Naive thymus-derived CD4-positive, alpha-beta T cell (primary cell): ENCODE results near the gene ZBTB46. TPM values are rescaled to one million over a fixed set of nuclear protein-coding genes. Genes with fewer than 3 reads are reported as not detected.
A peak's percentile ranks its signal among the peaks of the same experiment; 100 is the strongest.

Experiments used
- ATAC-seq: fragments of 150-1000 bp; cut with Tn5 transposase; 2 replicates; pipeline ENCODE4 v1.10.0; 2021; ENCODE audit warnings: mild to moderate bottlenecking, moderate library complexity
- CTCF ChIA-PET: fragments of 350-600 bp; sonication (Branson Sonifier 250); formaldehyde crosslinking; loops from one replicate; lab custom pipeline; 2021; ENCODE audit warnings: antibody characterized with exemption; lab: Charles Lee
- POLR2A ChIA-PET: fragments of 350-600 bp; sonication (Branson Sonifier 250); formaldehyde crosslinking; loops from one replicate; lab custom pipeline; 2021; ENCODE audit warnings: antibody characterized with exemption, inconsistent platforms; lab: Charles Lee
- DNase-seq, 9 donors: peaks; one replicate each; pipeline versions ENCODE4 v3.0.0 to v3.0.0-alpha.2; 2020 to 2022; ENCODE audit warnings: mixed read lengths in 1 of 9
- H3K27ac ChIP-seq: one replicate; pipeline ENCODE4 v1.7.0; 2013; ENCODE audit warnings: mild to moderate bottlenecking, low read depth, low read length, moderate library complexity
- H3K27me3 ChIP-seq, 2 donors: one replicate each; pipeline ENCODE4 v1.7.0; 2013; ENCODE audit warnings: low read length in 2 of 2, mild to moderate bottlenecking in 2 of 2, moderate library complexity in 2 of 2; ENCODE audit not compliant: control insufficient read depth in 2 of 2, insufficient read depth in 2 of 2
- H3K36me3 ChIP-seq, 3 experiments: 1 replicate in 2 of 3; 2 replicates in 1 of 3; pipeline ENCODE4 v1.7.0; 2013; ENCODE audit warnings: low read length in 3 of 3, mild to moderate bottlenecking in 3 of 3, moderate library complexity in 1 of 3; ENCODE audit not compliant: insufficient read depth in 3 of 3, control insufficient read depth in 2 of 3
- H3K4me1 ChIP-seq, 2 donors: one replicate each; pipeline ENCODE4 v1.7.0; 2013; ENCODE audit warnings: low read length in 2 of 2, mild to moderate bottlenecking in 2 of 2, moderate library complexity in 1 of 2; ENCODE audit not compliant: control insufficient read depth in 2 of 2, insufficient read depth in 2 of 2
- H3K4me3 ChIP-seq: 2 replicates; pipeline ENCODE4 v1.7.0; 2013; ENCODE audit warnings: mild to moderate bottlenecking, low read length
- H3K9me3 ChIP-seq, 3 experiments: 1 replicate in 2 of 3; 2 replicates in 1 of 3; pipeline ENCODE4 v1.7.0; 2013; ENCODE audit warnings: low read length in 3 of 3; ENCODE audit not compliant: control insufficient read depth in 2 of 3
- H3K27ac Mint-ChIP-seq, 9 donors: one replicate each; pipeline ENCODE4 v1.8.0; 2020 to 2022; ENCODE audit warnings: mixed read lengths in 9 of 9, mild to moderate bottlenecking in 8 of 9, moderate library complexity in 5 of 9, inconsistent platforms in 2 of 9
- H3K27me3 Mint-ChIP-seq, 5 donors: one replicate each; pipeline ENCODE4 v1.8.0; 2021 to 2022; ENCODE audit warnings: mixed read lengths in 5 of 5, mild to moderate bottlenecking in 1 of 5
- H3K36me3 Mint-ChIP-seq, 5 donors: one replicate each; pipeline ENCODE4 v1.8.0; 2020 to 2022; ENCODE audit warnings: mixed read lengths in 5 of 5, mild to moderate bottlenecking in 3 of 5, inconsistent platforms in 1 of 5
- H3K4me1 Mint-ChIP-seq, 7 donors: one replicate each; pipeline ENCODE4 v1.8.0; 2020 to 2022; ENCODE audit warnings: mixed read lengths in 7 of 7, mild to moderate bottlenecking in 3 of 7, inconsistent platforms in 1 of 7
- H3K4me3 Mint-ChIP-seq, 10 donors: one replicate each; pipeline ENCODE4 v1.8.0; 2020 to 2022; ENCODE audit warnings: mild to moderate bottlenecking in 10 of 10, mixed read lengths in 10 of 10, moderate library complexity in 6 of 10, inconsistent platforms in 2 of 10
- H3K9me3 Mint-ChIP-seq, 11 donors: one replicate each; pipeline ENCODE4 v1.8.0; 2020 to 2022; ENCODE audit warnings: mixed read lengths in 11 of 11, mild to moderate bottlenecking in 4 of 11, inconsistent platforms in 1 of 11, moderate library complexity in 1 of 11
- intact Hi-C, 2 donors: fragments of 100-400 bp; cut with micrococcal nuclease; formaldehyde crosslinking; loops; one replicate each; pipeline ENCODE4 v1.15.1; 2023
- polyA plus RNA-seq, 2 donors: library from polyadenylated mRNA; unstranded; fragments of 300-500 nt; fragmentation: Illumina TruSeq; gene quantifications; one replicate each; pipeline ENCODE4 v1.2.3, GENCODE V29; 2021
- total RNA-seq, 6 experiments: library from RNA in 5 of 6; stranded (reverse) in 5 of 6; gene quantifications; 1 replicate in 5 of 6; 2 replicates in 1 of 6; pipeline ENCODE4 v1.2.3 and lab custom pipeline; 2021 to 2026

Gene ZBTB46
- total and polyA plus RNA-seq, 7 experiments from 2014 or later: 0.03 to 1.7 (median 0.07) TPM; not detected in 1

GRCh38 chr20:63765082-63765873 lies 65.8 kb downstream of the ZBTB46 start:
- POLR2A ChIA-PET: no interaction called here
- Mint-ChIP-seq H3K27ac (no peak overlapping the region), H3K36me3 (no peaks in the 10 kb centered on the region), H3K4me3 (no peak overlapping the region), H3K9me3 (no peaks in the 10 kb centered on the region), H3K27me3 (peaks cover 0 to 16% (median 0%) of the 10 kb centered on the region in 5 donors), H3K4me1 (no peaks in the 10 kb centered on the region)
- Histone ChIP-seq H3K36me3 (no peaks in the 10 kb centered on the region), H3K4me3 (no peak overlapping the region), H3K4me1 (no peaks in the 10 kb centered on the region), H3K27ac (no peak overlapping the region), H3K9me3 (no peaks in the 10 kb centered on the region), H3K27me3 (no peaks in the 10 kb centered on the region)
- DNase-seq (no peak), ATAC-seq (no peak)
- intact Hi-C loops: no loop called here
- CTCF ChIA-PET: no interaction called here

- Mint-ChIP-seq H3K4me1 (peaks cover 10 to 20% (median 15%) of the 10 kb centered on the region in 7 donors), H3K9me3 (peaks cover 0 to 2% (median 0%) of the 10 kb centered on the region in 11 donors), H3K27me3 (peaks cover 0 to 33% (median 0%) of the 10 kb centered on the region in 5 donors), H3K4me3 (no peak overlapping the region), H3K27ac (peak overlapping the region in 1 of 9 donors; percentile 72), H3K36me3 (no peaks in the 10 kb centered on the region)
- POLR2A ChIA-PET: no interaction called here
- no peak for ATAC-seq
- H3K27me3 ChIP-seq: no peaks in the 10 kb centered on the region
- intact Hi-C loops: no loop called here
- DNase-seq: no peak
- CTCF ChIA-PET: no interaction called here
- H3K27ac ChIP-seq: no peak overlapping the region
- H3K9me3 ChIP-seq: no peaks in the 10 kb centered on the region
- no peak overlapping the region for H3K4me3 ChIP-seq
- no peaks in the 10 kb centered on the region for H3K4me1 ChIP-seq
- H3K36me3 ChIP-seq: no peaks in the 10 kb centered on the region
These were observed 71.6 kb downstream of the ZBTB46 start for GRCh38 chr20:63759377-63759901.

- no peaks in the 10 kb centered on the region for H3K36me3 Mint-ChIP-seq
- Histone ChIP-seq H3K36me3 (no peaks in the 10 kb centered on the region), H3K4me1 (no peaks in the 10 kb centered on the region), H3K4me3 (no peak overlapping the region), H3K27ac (no peak overlapping the region), H3K27me3 (no peaks in the 10 kb centered on the region), H3K9me3 (no peaks in the 10 kb centered on the region)
- ChIA-PET CTCF (no interaction called here), POLR2A (interaction anchor here (1.5 kb wide), 1 partner anchor 21 kb away, joined by 3 read pairs; the partner anchor contains the start of gene LIME1)
- H3K9me3 Mint-ChIP-seq: peaks cover 0 to 2% (median 0%) of the 10 kb centered on the region in 11 donors
- H3K27me3 Mint-ChIP-seq: peaks cover 0 to 32% (median 0%) of the 10 kb centered on the region in 5 donors
- no peak for DNase-seq
- H3K4me3 Mint-ChIP-seq: no peak overlapping the region
- no peak overlapping the region for H3K27ac Mint-ChIP-seq
- intact Hi-C loops: no loop called here
- no peak for ATAC-seq
- peaks cover 10 to 29% (median 18%) of the 10 kb centered on the region in 7 donors for H3K4me1 Mint-ChIP-seq
These were observed 72.9 kb downstream of the ZBTB46 start for GRCh38 chr20:63758152-63758551.

- ChIA-PET CTCF (no interaction called here), POLR2A (interaction anchor here (0.7 to 1.5 kb wide), 2 partner anchors 20 to 31 kb away, joined by 3 read pairs; partner anchors contain the start of gene LIME1)
- Histone ChIP-seq H3K4me3 (no peak overlapping the region), H3K27ac (no peak overlapping the region), H3K36me3 (no peaks in the 10 kb centered on the region), H3K4me1 (peaks cover 0 to 5% of the 10 kb centered on the region in 2 donors), H3K9me3 (no peaks in the 10 kb centered on the region), H3K27me3 (no peaks in the 10 kb centered on the region)
- Mint-ChIP-seq H3K27ac (peak overlapping the region in 3 of 9 donors; percentile 16 to 55 (median 29)), H3K4me1 (peaks cover 12 to 34% (median 21%) of the 10 kb centered on the region in 7 donors), H3K36me3 (no peaks in the 10 kb centered on the region), H3K9me3 (peaks cover 0 to 2% (median 0%) of the 10 kb centered on the region in 11 donors), H3K4me3 (peak overlapping the region in 2 of 10 donors; percentile 8 to 23), H3K27me3 (peaks cover 0 to 25% (median 0%) of the 10 kb centered on the region in 5 donors)
- ATAC-seq: no peak
- intact Hi-C loops: no loop called here
- DNase-seq: peak in 1 of 9 donors; percentile 25
These were observed 74.4 kb downstream of the ZBTB46 start for GRCh38 chr20:63756648-63756991.

DNA sequence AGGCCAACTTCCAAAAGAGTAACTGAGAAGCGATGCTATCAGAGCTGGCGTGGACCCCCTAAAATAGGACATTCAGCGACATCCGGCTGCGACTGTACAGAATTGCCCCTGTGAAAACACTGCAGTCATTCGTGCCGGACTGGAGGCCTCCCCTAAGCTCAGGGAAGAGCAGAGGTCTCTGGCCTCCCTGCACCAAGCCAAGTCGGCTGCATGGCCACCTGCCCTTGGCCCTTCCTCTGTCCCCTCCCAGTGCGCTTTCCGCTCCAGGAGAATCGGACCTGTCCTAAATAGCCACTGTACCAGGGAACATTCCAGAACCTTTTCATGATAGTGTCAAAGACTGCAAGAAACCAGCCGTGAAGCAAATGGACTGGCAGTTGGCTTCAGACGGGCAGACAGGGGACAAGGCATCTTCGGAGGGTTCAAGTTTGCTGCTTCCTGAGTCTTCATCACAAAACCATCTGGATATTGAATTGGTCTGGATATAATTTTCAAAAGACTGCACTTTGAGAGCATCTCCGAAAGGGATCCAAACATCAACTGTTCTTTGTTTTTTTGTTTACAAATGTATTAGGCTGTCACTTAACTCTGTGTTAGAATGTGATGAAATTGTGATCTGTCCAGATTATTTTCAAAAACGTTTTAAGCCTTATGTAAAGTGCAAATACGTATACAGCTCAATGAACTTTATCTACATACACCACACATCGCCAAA lies 75.0 kb downstream of the ZBTB46 start:
- Histone ChIP-seq H3K4me1 (peaks cover 3 to 8% of the 10 kb centered on the region in 2 donors), H3K27me3 (no peaks in the 10 kb centered on the region), H3K9me3 (no peaks in the 10 kb centered on the region), H3K27ac (no peak overlapping the region), H3K36me3 (no peaks in the 10 kb centered on the region), H3K4me3 (no peak overlapping the region)
- H3K4me1 Mint-ChIP-seq: peaks cover 12 to 38% (median 24%) of the 10 kb centered on the region in 7 donors
- H3K27ac Mint-ChIP-seq: peak overlapping the region in 3 of 9 donors; percentile 8 to 55 (median 29)
- ChIA-PET POLR2A (interaction anchor here (0.8 to 1.7 kb wide), 2 partner anchors 16 to 20 kb away, joined by 3 to 6 read pairs; partner anchors contain the start of gene LIME1), CTCF (no interaction called here)
- intact Hi-C loops: no loop called here
- no peak for DNase-seq
- peaks cover 0 to 2% (median 0%) of the 10 kb centered on the region in 11 donors for H3K9me3 Mint-ChIP-seq
- no peaks in the 10 kb centered on the region for H3K36me3 Mint-ChIP-seq
- H3K27me3 Mint-ChIP-seq: peaks cover 0 to 24% (median 0%) of the 10 kb centered on the region in 5 donors
- H3K4me3 Mint-ChIP-seq: peak overlapping the region in 1 of 10 donors; percentile 23
- no peak for ATAC-seq

GRCh38 chr20:63754008-63754407 lies 77.1 kb downstream of the ZBTB46 start:
- no peak overlapping the region for H3K4me3 ChIP-seq
- Mint-ChIP-seq H3K36me3 (no peaks in the 10 kb centered on the region), H3K4me3 (no peak overlapping the region), H3K27me3 (peaks cover 0 to 13% (median 0%) of the 10 kb centered on the region in 5 donors), H3K27ac (peak overlapping the region in 3 of 9 donors; percentile 34 to 65 (median 45)), H3K4me1 (peaks cover 20 to 56% (median 30%) of the 10 kb centered on the region in 7 donors), H3K9me3 (peaks cover 0 to 2% (median 0%) of the 10 kb centered on the region in 11 donors)
- H3K4me1 ChIP-seq: peaks cover 13 to 23% of the 10 kb centered on the region in 2 donors
- no peaks in the 10 kb centered on the region for H3K9me3 ChIP-seq
- ATAC-seq: no peak
- CTCF ChIA-PET: interaction anchor here (0.6 kb wide), 1 partner anchor 107 kb away, joined by 3 read pairs; no protein-coding TSS in a partner anchor
- no peak overlapping the region for H3K27ac ChIP-seq
- POLR2A ChIA-PET: interaction anchor here (0.5 to 5.2 kb wide), 3 partner anchors 17 to 273 kb away, joined by 3 to 37 read pairs (median 4); partner anchors contain the start of genes ARFRP1, LIME1 and ZGPAT
- DNase-seq: no peak
- no peaks in the 10 kb centered on the region for H3K36me3 ChIP-seq
- intact Hi-C loops: no loop called here
- no peaks in the 10 kb centered on the region for H3K27me3 ChIP-seq
